ENCODE measurements around the gene ATG101.

ATG101 gene

DNA sequence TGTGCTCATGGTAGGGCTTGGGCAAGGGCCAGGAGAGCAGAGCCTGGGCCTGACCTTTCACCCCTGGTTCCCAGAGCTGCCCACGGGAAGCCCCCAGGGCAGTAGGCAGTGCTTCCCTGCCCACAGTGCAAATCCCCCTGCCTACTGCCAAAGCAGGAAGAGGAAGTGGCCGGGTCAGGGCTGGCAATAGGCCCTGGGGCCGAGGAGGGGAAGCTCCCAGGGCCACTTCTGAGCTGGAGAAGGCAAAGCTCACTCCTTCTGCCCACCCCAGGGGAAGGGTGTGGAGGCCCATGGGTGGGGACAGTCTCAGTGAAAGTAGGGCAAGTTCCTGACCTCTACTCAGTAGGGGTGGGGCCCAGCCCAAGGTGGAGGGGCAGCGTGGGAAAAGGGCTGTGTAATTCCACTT is 24.0 kb upstream of the ATG101 start:
- H4K20me1 ChIP-seq (ENCODE audit: control insufficient read depth, insufficient read depth, low read depth, low read length), result no peaks in the 10 kb centered on the region
- 0 out of 2 replicates have a peak, but pooled peaks cover 2% of the 10 kb centered on the region for H3F3A ChIP-seq (ENCODE audit: control insufficient read depth, insufficient read depth)
- H3K79me2 ChIP-seq (ENCODE audit: control insufficient read depth, low read length), result peaks cover 8% of the 10 kb centered on the region
- H3K9me3 ChIP-seq (ENCODE audit: control insufficient read depth, insufficient read depth, low read length), result no peaks in the 10 kb centered on the region
- no peaks in the 10 kb centered on the region for H3K27me3 ChIP-seq (ENCODE audit: control insufficient read depth, low read length)
- peaks cover 45% of the 10 kb centered on the region for H3K4me1 ChIP-seq (ENCODE audit: control insufficient read depth, low read length)
- H3K36me3 ChIP-seq (ENCODE audit: control insufficient read depth, low read length), result peaks cover 20% of the 10 kb centered on the region; the same call in 1 of the 2 replicates
- no peak overlapping the region for H3K4me2 ChIP-seq (ENCODE audit: low read length)
- no peak for TF ChIP-seq EZH2phosphoT487 (IDR thresholded peaks at IDR 0.05; ENCODE audit: borderline replicate concordance, low read length)
- TF ChIP-seq, protein P1, sequence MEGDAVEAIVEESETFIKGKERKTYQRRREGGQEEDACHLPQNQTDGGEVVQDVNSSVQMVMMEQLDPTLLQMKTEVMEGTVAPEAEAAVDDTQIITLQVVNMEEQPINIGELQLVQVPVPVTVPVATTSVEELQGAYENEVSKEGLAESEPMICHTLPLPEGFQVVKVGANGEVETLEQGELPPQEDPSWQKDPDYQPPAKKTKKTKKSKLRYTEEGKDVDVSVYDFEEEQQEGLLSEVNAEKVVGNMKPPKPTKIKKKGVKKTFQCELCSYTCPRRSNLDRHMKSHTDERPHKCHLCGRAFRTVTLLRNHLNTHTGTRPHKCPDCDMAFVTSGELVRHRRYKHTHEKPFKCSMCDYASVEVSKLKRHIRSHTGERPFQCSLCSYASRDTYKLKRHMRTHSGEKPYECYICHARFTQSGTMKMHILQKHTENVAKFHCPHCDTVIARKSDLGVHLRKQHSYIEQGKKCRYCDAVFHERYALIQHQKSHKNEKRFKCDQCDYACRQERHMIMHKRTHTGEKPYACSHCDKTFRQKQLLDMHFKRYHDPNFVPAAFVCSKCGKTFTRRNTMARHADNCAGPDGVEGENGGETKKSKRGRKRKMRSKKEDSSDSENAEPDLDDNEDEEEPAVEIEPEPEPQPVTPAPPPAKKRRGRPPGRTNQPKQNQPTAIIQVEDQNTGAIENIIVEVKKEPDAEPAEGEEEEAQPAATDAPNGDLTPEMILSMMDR (IDR thresholded peaks at IDR 0.05; ENCODE audit: low read depth, low read length, poor library complexity, severe bottlenecking), result no peak
- no peak overlapping the region for H3K27ac ChIP-seq (ENCODE audit: low read depth, low read length)
- no peak overlapping the region for H3K4me3 ChIP-seq (ENCODE audit: low read length)
- H3K9me2 ChIP-seq (replicated peaks; ENCODE audit: control insufficient read depth, low read length), result no peaks in the 10 kb centered on the region

DNA sequence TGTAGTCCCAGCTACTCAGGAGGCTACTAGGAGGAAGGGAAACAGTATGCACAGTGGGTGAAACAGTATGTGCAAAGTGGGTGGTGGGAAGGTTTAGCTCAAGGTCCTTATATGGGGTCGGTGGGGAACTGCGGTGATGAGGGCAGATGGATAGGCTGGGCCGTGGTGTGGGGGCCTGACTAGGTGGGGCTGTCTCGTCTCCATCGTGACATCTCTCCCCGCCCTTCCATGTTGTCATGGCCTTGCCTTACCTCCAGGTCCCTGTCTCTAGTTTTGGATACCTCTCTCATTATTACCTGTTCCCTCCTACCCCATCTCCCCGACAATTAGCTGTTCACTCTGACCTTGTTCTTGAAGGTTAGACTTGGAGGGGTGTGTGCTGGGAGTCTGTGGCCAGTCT is 22.9 kb upstream of the ATG101 start:
- no peak overlapping the region for H3K4me2 ChIP-seq (ENCODE audit: low read length)
- no peaks in the 10 kb centered on the region for H3K9me3 ChIP-seq (ENCODE audit: control insufficient read depth, insufficient read depth, low read length)
- H3K79me2 ChIP-seq (ENCODE audit: control insufficient read depth, low read length), result peaks cover 13% of the 10 kb centered on the region
- TF ChIP-seq, protein P1 (IDR thresholded peaks at IDR 0.05; ENCODE audit: low read depth, low read length, poor library complexity, severe bottlenecking), result no peak
- TF ChIP-seq EZH2phosphoT487 (IDR thresholded peaks at IDR 0.05; ENCODE audit: borderline replicate concordance, low read length), result no peak
- H3K27ac ChIP-seq (ENCODE audit: low read depth, low read length), result no peak overlapping the region
- H3K9me2 ChIP-seq (replicated peaks; ENCODE audit: control insufficient read depth, low read length), result no peaks in the 10 kb centered on the region
- no peak overlapping the region for H3K4me3 ChIP-seq (ENCODE audit: low read length)
- H3K27me3 ChIP-seq (ENCODE audit: control insufficient read depth, low read length), result no peaks in the 10 kb centered on the region
- peaks cover 41% of the 10 kb centered on the region for H3K4me1 ChIP-seq (ENCODE audit: control insufficient read depth, low read length)
- H3F3A ChIP-seq (ENCODE audit: control insufficient read depth, insufficient read depth), result no peaks in the 10 kb centered on the region
- no peaks in the 10 kb centered on the region; the same call in 1 of the 2 replicates for H4K20me1 ChIP-seq (ENCODE audit: control insufficient read depth, insufficient read depth, low read depth, low read length)
- peaks cover 20% of the 10 kb centered on the region; the same call in 1 of the 2 replicates for H3K36me3 ChIP-seq (ENCODE audit: control insufficient read depth, low read length)

- TF ChIP-seq, protein P1 (IDR thresholded peaks at IDR 0.05; ENCODE audit: low read depth, low read length, poor library complexity, severe bottlenecking), result no peak
- TF ChIP-seq EZH2phosphoT487 (IDR thresholded peaks at IDR 0.05; ENCODE audit: borderline replicate concordance, low read length), result no peak
- H3K4me2 ChIP-seq (ENCODE audit: low read length), result no peak overlapping the region
Measured at GRCh38 chr12:52049286-52049685, 20.5 kb upstream of the ATG101 start.

More at GRCh38 chr12:52049286-52049685, 20.5 kb upstream of the ATG101 start:
- Histone ChIP-seq H3K79me2 (ENCODE audit: control insufficient read depth, low read length) (peaks cover 15% of the 10 kb centered on the region), H3K4me1 (ENCODE audit: control insufficient read depth, low read length) (peaks cover 40% of the 10 kb centered on the region), H3F3A (ENCODE audit: control insufficient read depth, insufficient read depth) (no peaks in the 10 kb centered on the region), H3K27me3 (ENCODE audit: control insufficient read depth, low read length) (no peaks in the 10 kb centered on the region), H3K4me3 (ENCODE audit: low read length) (no peak overlapping the region), H3K27ac (ENCODE audit: low read depth, low read length) (no peak overlapping the region), H4K20me1 (ENCODE audit: control insufficient read depth, insufficient read depth, low read depth, low read length) (peaks cover 6% of the 10 kb centered on the region), H3K9me2 (replicated peaks; ENCODE audit: control insufficient read depth, low read length) (no peaks in the 10 kb centered on the region), H3K9me3 (ENCODE audit: control insufficient read depth, insufficient read depth, low read length) (no peaks in the 10 kb centered on the region), H3K36me3 (ENCODE audit: control insufficient read depth, low read length) (peaks cover 2% of the 10 kb centered on the region; the same call in 1 of the 2 replicates)
